DOHH2 (cell line): ENCODE data around the gene DCAF15.

ENCODE experiments used
- H3F3A ChIP-seq: fragments of 200-600 bp; sonication (generic), shearing (Covaris generic); 2 replicates; pipeline ENCODE4 v1.6.0; 2016; ENCODE audit warnings: antibody characterized with exemption, mild to moderate bottlenecking; ENCODE audit not compliant: control insufficient read depth, insufficient read depth
- H3K27ac ChIP-seq: fragments of 200-600 bp; sonication (generic); 2 replicates; pipeline ENCODE4 v1.5.1; 2014; ENCODE audit warnings: low read depth, mild to moderate bottlenecking, low read length, moderate library complexity
- H3K27me3 ChIP-seq: fragments of 200-600 bp; sonication (generic); 2 replicates; pipeline ENCODE4 v1.6.1; 2014; ENCODE audit warnings: mild to moderate bottlenecking, low read length, mixed read lengths; ENCODE audit not compliant: control insufficient read depth
- H3K36me3 ChIP-seq: fragments of 200-600 bp; sonication (generic); 2 replicates; pipeline ENCODE4 v1.6.1; 2014; ENCODE audit warnings: mild to moderate bottlenecking, low read length, moderate library complexity, mixed read lengths; ENCODE audit not compliant: control insufficient read depth
- H3K4me1 ChIP-seq: fragments of 200-600 bp; sonication (generic); 2 replicates; pipeline ENCODE4 v1.6.1; 2014; ENCODE audit warnings: mild to moderate bottlenecking, low read length, mixed read lengths; ENCODE audit not compliant: control insufficient read depth
- H3K4me2 ChIP-seq: fragments of 200-600 bp; sonication (generic); 2 replicates; pipeline ENCODE4 v1.6.0; 2014; ENCODE audit warnings: mild to moderate bottlenecking, low read length, moderate library complexity
- H3K4me3 ChIP-seq: fragments of 200-600 bp; sonication (generic); 2 replicates; pipeline ENCODE4 v1.5.1; 2014; ENCODE audit warnings: mild to moderate bottlenecking, low read length, mixed read lengths
- H3K79me2 ChIP-seq: fragments of 200-600 bp; sonication (generic); 2 replicates; pipeline ENCODE4 v1.6.1; 2014; ENCODE audit warnings: mild to moderate bottlenecking, low read length, mixed read lengths; ENCODE audit not compliant: control insufficient read depth
- H3K9me2 ChIP-seq: fragments of 200-600 bp; sonication (generic); replicated peaks from 2 replicates; pipeline ENCODE4 v1.6.1; 2014; ENCODE audit warnings: mild to moderate bottlenecking, low read length, mixed read lengths; ENCODE audit not compliant: control insufficient read depth
- H3K9me3 ChIP-seq: fragments of 200-600 bp; sonication (generic); 2 replicates; pipeline ENCODE4 v1.6.1; 2014; ENCODE audit warnings: antibody characterized with exemption, low read length, mixed read lengths; ENCODE audit not compliant: control insufficient read depth, insufficient read depth
- H4K20me1 ChIP-seq: fragments of 200-600 bp; sonication (generic); 2 replicates; pipeline ENCODE4 v1.6.0; 2014; ENCODE audit warnings: low read depth, mild to moderate bottlenecking, antibody characterized with exemption, low read length, moderate library complexity; ENCODE audit not compliant: control insufficient read depth, insufficient read depth
- EZH2phosphoT487 ChIP-seq: fragments of 200-600 bp; sonication (generic); IDR thresholded peaks from 2 replicates; pipeline ENCODE4 v1.6.1; 2017; ENCODE audit warnings: borderline replicate concordance, mild to moderate bottlenecking, antibody characterized with exemption, low read length, moderate library complexity, mixed read lengths
- TF ChIP-seq, protein P1 (sequence below): fragments of 200-600 bp; sonication (generic); IDR thresholded peaks from one replicate; pipeline ENCODE4 v1.5.1; 2014; ENCODE audit warnings: antibody characterized with exemption, mild to moderate bottlenecking, low read depth, low read length; ENCODE audit not compliant: poor library complexity, severe bottlenecking

The DCAF15 gene

DNA sequence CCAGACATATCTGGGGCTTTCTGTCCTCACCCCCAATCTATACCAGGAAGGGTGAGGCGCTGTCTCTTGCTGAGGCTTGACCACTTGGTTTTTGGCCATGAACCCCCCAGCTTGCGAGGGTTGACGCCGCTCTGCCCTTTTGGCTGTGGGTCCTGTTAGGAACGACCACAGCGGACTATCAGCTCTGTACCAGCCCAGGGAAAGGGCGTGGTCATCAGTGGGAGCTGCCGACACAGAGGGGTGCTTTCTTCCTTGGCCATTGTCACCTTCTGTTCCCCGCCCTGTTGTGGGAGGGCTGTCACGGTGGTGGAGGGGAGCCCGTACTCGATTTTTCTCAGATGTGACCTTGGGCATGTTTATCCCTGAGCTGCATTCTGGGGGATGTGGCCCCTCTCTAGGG lies 5.7 kb downstream of the DCAF15 start:
- peaks cover 8% of the 10 kb centered on the region for H3K4me1 ChIP-seq
- no peaks in the 10 kb centered on the region for H3K9me3 ChIP-seq
- peaks cover 20% of the 10 kb centered on the region for H3K79me2 ChIP-seq
- H3K27ac ChIP-seq = no peak overlapping the region
- H3K4me2 ChIP-seq = no peak overlapping the region
- H3K4me3 ChIP-seq = no peak overlapping the region
- H3K27me3 ChIP-seq = no peaks in the 10 kb centered on the region
- peaks cover 5% of the 10 kb centered on the region; the same call in 1 of the 2 replicates for H4K20me1 ChIP-seq
- H3K36me3 ChIP-seq = peaks cover 78% of the 10 kb centered on the region
- H3K9me2 ChIP-seq = no peaks in the 10 kb centered on the region
- TF ChIP-seq EZH2phosphoT487 = no peak
- no peaks in the 10 kb centered on the region for H3F3A ChIP-seq

DNA sequence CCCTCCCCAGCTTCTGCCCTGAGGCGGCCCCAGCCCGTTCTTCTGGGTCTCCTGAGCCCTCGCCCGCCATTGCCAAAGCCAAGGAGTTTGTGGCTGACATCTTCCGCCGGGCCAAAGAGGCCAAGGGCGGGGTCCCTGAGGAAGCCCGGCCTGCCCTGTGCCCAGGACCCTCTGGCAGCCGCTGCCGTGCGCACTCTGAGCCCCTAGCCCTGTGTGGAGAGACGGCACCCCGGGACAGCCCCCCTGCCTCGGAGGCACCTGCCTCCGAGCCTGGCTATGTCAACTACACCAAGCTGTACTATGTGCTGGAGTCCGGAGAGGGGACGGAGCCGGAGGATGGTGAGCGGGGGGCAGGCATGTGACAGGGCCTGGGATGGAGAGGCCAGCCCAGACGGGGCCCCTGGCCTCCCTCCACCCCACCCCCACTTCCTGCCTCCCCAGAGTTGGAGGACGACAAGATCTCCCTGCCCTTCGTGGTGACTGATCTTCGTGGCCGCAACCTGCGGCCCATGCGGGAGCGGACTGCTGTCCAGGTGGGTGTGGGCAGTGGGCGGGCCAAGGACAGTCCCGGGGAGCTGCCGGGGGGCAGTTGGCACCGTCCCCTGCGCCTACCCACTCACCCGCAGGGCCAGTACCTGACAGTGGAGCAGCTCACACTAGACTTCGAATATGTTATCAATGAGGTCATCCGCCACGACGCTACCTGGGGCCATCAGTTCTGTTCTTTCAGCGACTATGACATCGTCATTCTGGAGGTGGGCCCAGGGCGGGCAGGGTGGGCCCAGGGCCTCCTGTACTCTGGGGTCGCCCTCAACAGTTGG lies 7.0 kb downstream of the DCAF15 start:
- TF ChIP-seq, protein P1, sequence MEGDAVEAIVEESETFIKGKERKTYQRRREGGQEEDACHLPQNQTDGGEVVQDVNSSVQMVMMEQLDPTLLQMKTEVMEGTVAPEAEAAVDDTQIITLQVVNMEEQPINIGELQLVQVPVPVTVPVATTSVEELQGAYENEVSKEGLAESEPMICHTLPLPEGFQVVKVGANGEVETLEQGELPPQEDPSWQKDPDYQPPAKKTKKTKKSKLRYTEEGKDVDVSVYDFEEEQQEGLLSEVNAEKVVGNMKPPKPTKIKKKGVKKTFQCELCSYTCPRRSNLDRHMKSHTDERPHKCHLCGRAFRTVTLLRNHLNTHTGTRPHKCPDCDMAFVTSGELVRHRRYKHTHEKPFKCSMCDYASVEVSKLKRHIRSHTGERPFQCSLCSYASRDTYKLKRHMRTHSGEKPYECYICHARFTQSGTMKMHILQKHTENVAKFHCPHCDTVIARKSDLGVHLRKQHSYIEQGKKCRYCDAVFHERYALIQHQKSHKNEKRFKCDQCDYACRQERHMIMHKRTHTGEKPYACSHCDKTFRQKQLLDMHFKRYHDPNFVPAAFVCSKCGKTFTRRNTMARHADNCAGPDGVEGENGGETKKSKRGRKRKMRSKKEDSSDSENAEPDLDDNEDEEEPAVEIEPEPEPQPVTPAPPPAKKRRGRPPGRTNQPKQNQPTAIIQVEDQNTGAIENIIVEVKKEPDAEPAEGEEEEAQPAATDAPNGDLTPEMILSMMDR = no peak
- TF ChIP-seq EZH2phosphoT487 = no peak
- no peak overlapping the region for H3K4me2 ChIP-seq
- no peaks in the 10 kb centered on the region for H3K9me3 ChIP-seq
- H3K9me2 ChIP-seq = no peaks in the 10 kb centered on the region
- H3F3A ChIP-seq = peaks cover 4% of the 10 kb centered on the region; the same call in 1 of the 2 replicates
- H3K4me1 ChIP-seq = no peaks in the 10 kb centered on the region
- H3K36me3 ChIP-seq = peaks cover 74% of the 10 kb centered on the region
- no peaks in the 10 kb centered on the region for H4K20me1 ChIP-seq
- H3K79me2 ChIP-seq = peaks cover 7% of the 10 kb centered on the region
- no peaks in the 10 kb centered on the region for H3K27me3 ChIP-seq
- H3K27ac ChIP-seq = no peak overlapping the region
- no peak overlapping the region for H3K4me3 ChIP-seq

DNA sequence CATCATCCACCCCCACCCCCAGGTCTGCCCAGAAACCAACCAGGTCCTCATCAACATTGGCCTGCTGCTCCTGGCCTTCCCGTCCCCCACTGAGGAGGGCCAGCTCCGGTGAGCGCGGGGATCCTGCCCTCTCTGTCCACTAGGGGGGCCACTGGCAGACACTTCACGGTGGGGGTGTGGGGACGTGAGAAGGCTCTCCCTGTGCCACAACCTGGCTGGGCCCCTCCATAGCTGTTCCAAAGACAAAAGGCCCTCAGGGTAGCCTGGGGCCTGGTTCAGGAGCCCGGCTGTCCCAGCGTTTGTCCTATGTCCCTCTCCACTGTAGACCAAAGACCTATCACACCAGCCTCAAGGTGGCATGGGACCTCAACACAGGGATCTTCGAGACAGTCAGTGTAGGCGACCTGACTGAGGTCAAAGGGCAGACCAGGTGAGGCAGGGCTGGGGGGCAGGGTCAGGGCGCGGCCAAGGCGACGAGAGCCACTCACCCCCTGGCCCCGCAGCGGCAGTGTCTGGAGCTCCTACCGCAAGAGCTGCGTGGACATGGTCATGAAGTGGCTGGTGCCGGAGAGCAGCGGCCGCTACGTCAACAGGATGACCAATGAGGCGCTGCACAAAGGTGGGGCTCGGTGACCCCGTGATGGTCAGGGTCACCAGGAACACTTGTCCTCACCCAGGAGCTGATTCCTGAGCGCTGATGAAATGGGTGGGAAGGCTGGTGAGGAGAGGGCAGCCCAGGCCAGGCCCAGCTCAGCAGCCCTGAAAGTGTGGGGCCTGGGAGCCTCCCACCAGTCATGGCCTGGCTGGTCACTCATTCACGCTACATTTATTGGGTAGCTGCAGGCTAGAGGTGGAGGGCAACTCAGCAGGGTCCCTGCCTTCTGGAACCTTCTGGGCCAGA lies 7.9 kb downstream of the DCAF15 start:
- H4K20me1 ChIP-seq = no peaks in the 10 kb centered on the region

More for the DNA sequence above, 7.9 kb downstream of the DCAF15 start:
- peaks cover 3% of the 10 kb centered on the region; the same call in 1 of the 2 replicates for H3K79me2 ChIP-seq
- H3K9me2 ChIP-seq = no peaks in the 10 kb centered on the region
- no peak overlapping the region for H3K27ac ChIP-seq
- H3K4me3 ChIP-seq = no peak overlapping the region
- no peak for TF ChIP-seq EZH2phosphoT487
- TF ChIP-seq, protein P1 = peak; percentile 48
- H3K27me3 ChIP-seq = no peaks in the 10 kb centered on the region
- peaks cover 9% of the 10 kb centered on the region; the same call in 1 of the 2 replicates for H3F3A ChIP-seq
- peaks cover 68% of the 10 kb centered on the region for H3K36me3 ChIP-seq
- H3K9me3 ChIP-seq = no peaks in the 10 kb centered on the region
- no peaks in the 10 kb centered on the region for H3K4me1 ChIP-seq
- no peak overlapping the region for H3K4me2 ChIP-seq
